PC-9 (cell line): Measurements from ENCODE around the gene SEMA3C. TPM values are rescaled to one million over a fixed set of nuclear protein-coding genes. Genes with fewer than 3 reads are reported as not detected.

Experiments used
- BruUV-seq: library from RNA; stranded (reverse); fragments of 400-500 nt; replicated peaks from 2 replicates; lab custom pipeline; 2021; lab: Mats Ljungman, UMichigan
- CTCF ChIA-PET: fragments of 300-600 bp; sonication (Branson Sonifier 250); formaldehyde crosslinking; loops from one replicate; lab custom pipeline; 2022; ENCODE audit warnings: antibody characterized with exemption; lab: Charles Lee
- POLR2A ChIA-PET: fragments of 300-600 bp; sonication (Branson Sonifier 250); formaldehyde crosslinking; loops from one replicate; lab custom pipeline; 2022; ENCODE audit warnings: antibody characterized with exemption; ENCODE audit not compliant: unreplicated experiment; lab: Charles Lee
- DNase-seq, 2 experiments: peaks; one replicate each; pipeline versions ENCODE4 v3.0.0 to v3.0.0-alpha.2; 2015 to 2022; ENCODE audit warnings: mixed read lengths in 1 of 2
- H2AFZ ChIP-seq: fragments of 200-600 bp; sonication (generic); 2 replicates; pipeline ENCODE4 v1.8.1; 2017; ENCODE audit warnings: antibody characterized with exemption
- H3F3A ChIP-seq: fragments of 200-600 bp; sonication (generic); 2 replicates; pipeline ENCODE4 v1.8.1; 2017; ENCODE audit warnings: antibody characterized with exemption, mild to moderate bottlenecking, low read depth; ENCODE audit not compliant: insufficient read depth
- H3K27ac ChIP-seq: fragments of 200-600 bp; sonication (generic); 2 replicates; pipeline ENCODE4 v1.6.1; 2016; ENCODE audit warnings: mixed run types
- H3K27me3 ChIP-seq: fragments of 200-600 bp; sonication (generic); 2 replicates; pipeline ENCODE4 v1.6.1; 2016; ENCODE audit warnings: low read depth, mixed run types; ENCODE audit not compliant: insufficient read depth
- H3K36me3 ChIP-seq: fragments of 200-600 bp; sonication (generic); 2 replicates; pipeline ENCODE4 v1.6.1; 2016; ENCODE audit warnings: low read depth, mixed run types
- H3K4me1 ChIP-seq: fragments of 200-600 bp; sonication (generic); replicated peaks from 2 replicates; pipeline ENCODE4 v1.6.1; 2016; ENCODE audit warnings: mixed run types; ENCODE audit not compliant: insufficient read depth
- H3K4me2 ChIP-seq: fragments of 200-600 bp; sonication (generic); 2 replicates; pipeline ENCODE4 v1.6.1; 2017; ENCODE audit warnings: mixed run types
- H3K4me3 ChIP-seq: fragments of 200-600 bp; sonication (generic); 2 replicates; pipeline ENCODE4 v1.6.1; 2016; ENCODE audit warnings: mixed run types
- H3K79me2 ChIP-seq: fragments of 200-600 bp; sonication (generic); 2 replicates; pipeline ENCODE4 v1.6.1; 2017; ENCODE audit warnings: low read depth, mixed run types
- H3K9me2 ChIP-seq: fragments of 200-600 bp; sonication (generic); 2 replicates; pipeline ENCODE4 v1.8.1; 2017; ENCODE audit warnings: mild to moderate bottlenecking; ENCODE audit not compliant: insufficient read depth
- H3K9me3 ChIP-seq: fragments of 200-600 bp; sonication (generic); 2 replicates; pipeline ENCODE4 v1.8.1; 2016; ENCODE audit warnings: low read depth; ENCODE audit not compliant: insufficient read depth
- H4K20me1 ChIP-seq: fragments of 200-600 bp; sonication (generic); 2 replicates; pipeline ENCODE4 v1.8.1; 2017; ENCODE audit not compliant: insufficient read depth
- CTCF ChIP-seq: fragments of 200-600 bp; sonication (generic); conservative IDR thresholded peaks from 2 replicates; pipeline ENCODE4 v1.6.1; 2017; ENCODE audit warnings: mixed run types, antibody characterized with exemption, mild to moderate bottlenecking, moderate library complexity
- EZH2 ChIP-seq: fragments of 200-600 bp; sonication (generic); IDR thresholded peaks from 2 replicates; pipeline ENCODE4 v1.8.0; 2017; ENCODE audit warnings: antibody characterized with exemption, low read depth
- intact Hi-C: fragments of 100-400 bp; cut with micrococcal nuclease; formaldehyde crosslinking; loops from one replicate; pipeline ENCODE4 v1.10.0; 2022; ENCODE audit not compliant: unreplicated experiment
- total RNA-seq: library from RNA; stranded (reverse); gene quantifications from 2 replicates; pipeline ENCODE4 v1.2.3, GENCODE V29; 2021

SEMA3C gene
- total RNA-seq, 1 experiment from 2014 or later, result 19.9 TPM

DNA sequence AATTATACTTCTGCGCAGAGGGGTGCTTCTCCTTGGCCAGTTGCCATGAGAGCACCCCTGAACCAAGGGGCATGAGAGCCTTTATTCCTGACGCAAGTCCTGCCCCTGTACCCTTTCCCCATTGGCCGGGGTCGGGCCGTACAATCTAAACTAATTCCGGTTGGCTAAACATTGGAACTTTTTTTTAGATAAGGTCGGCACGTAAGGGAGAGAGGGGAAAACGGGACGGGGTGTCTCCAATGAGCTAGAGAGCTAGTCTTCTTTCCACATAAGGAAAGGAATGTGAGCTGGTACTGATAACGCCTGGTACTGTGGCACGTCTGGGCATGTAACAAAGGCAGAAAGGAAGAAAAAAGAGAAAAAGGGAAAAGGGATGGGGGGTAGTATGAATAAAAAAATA, 183.5 kb downstream of the SEMA3C start:
- TF ChIP-seq CTCF, result no peak
- TF ChIP-seq EZH2, result no peak
- H3K36me3 ChIP-seq, result no peaks in the 10 kb centered on the region
- no peaks in the 10 kb centered on the region for H3K79me2 ChIP-seq
- BruUV-seq, result no TSS peak
- no peak overlapping the region for H3K27ac ChIP-seq
- no peaks in the 10 kb centered on the region for H3F3A ChIP-seq
- no peaks in the 10 kb centered on the region for H4K20me1 ChIP-seq
- no peak overlapping the region for H2AFZ ChIP-seq
- intact Hi-C loops, result no loop called here
- no peak overlapping the region for H3K4me2 ChIP-seq
- no peak overlapping the region for H3K4me3 ChIP-seq
- H3K9me3 ChIP-seq, result no peaks in the 10 kb centered on the region
- no peaks in the 10 kb centered on the region for H3K4me1 ChIP-seq
- no peak for DNase-seq
- ChIA-PET POLR2A (interaction anchor here (0.7 kb wide), 1 partner anchor 612 kb away, joined by 3 read pairs; no protein-coding TSS in a partner anchor), CTCF (no interaction called here)
- H3K9me2 ChIP-seq, result no peaks in the 10 kb centered on the region
- H3K27me3 ChIP-seq, result no peaks in the 10 kb centered on the region

DNA sequence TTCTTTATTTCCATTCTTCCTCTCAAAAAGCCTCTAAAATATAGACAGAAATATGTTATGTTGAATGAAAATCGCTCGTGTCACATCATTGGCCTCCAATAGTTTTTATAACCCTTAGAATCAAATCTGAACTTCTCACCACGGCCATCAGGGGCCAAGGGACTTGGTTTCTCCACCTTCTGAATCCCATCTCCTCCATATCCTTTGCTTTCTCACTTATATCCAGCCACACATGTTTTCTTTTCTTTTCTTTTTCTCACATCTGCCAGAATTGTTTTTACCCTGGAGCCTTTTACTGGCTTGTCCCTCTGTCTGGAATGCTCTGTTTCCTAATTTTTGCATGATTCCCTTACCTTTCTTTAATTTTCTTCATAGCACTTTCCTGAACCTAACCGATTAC, 184.8 kb downstream of the SEMA3C start:
- no peak overlapping the region for H2AFZ ChIP-seq
- no peak overlapping the region for H3K4me2 ChIP-seq
- no peaks in the 10 kb centered on the region for H4K20me1 ChIP-seq
- no peak overlapping the region for H3K27ac ChIP-seq
- no peaks in the 10 kb centered on the region for H3K9me2 ChIP-seq
- no peaks in the 10 kb centered on the region for H3F3A ChIP-seq
- no peaks in the 10 kb centered on the region for H3K79me2 ChIP-seq
- H3K4me3 ChIP-seq, result no peak overlapping the region
- ChIA-PET POLR2A (no interaction called here), CTCF (no interaction called here)
- intact Hi-C loops, result loop anchor here (5.0 kb wide), 1 partner anchor 37 kb away; no protein-coding TSS in a partner anchor
- 0 out of 2 replicates have a peak, but pooled peaks cover 7% of the 10 kb centered on the region for H3K4me1 ChIP-seq
- H3K27me3 ChIP-seq, result no peaks in the 10 kb centered on the region
- no peaks in the 10 kb centered on the region for H3K9me3 ChIP-seq
- no peak for TF ChIP-seq EZH2
- TF ChIP-seq CTCF, result no peak
- no TSS peak for BruUV-seq
- no peak for DNase-seq
- no peaks in the 10 kb centered on the region for H3K36me3 ChIP-seq

DNA sequence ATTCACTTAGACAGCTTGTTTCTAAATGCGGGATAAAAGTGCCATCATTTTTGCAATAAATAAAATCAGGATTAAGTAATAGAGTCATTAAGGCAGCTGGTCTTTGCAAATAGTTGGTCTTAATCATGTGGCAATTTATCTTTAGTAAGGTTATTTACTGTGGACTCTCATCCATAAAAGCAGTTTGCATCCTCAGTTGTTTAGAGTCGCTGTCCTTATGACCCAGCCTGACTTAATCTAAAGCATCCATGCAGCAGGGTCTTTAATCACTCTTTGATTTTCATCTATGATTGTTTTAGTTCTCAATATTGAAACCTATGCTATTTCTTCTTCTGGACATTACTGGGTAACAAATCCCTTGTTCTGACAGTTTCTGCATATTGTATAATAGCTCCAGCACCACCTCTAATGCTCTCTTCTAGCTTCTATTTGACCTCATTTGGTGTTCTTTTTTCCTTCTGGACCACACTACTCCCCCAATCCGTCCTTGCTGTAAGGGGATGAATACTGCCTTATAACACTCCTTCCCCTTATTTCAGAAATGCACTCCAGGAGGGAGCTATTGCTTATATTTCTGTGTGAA, 185.4 kb downstream of the SEMA3C start:
- Histone ChIP-seq H3K4me3 (no peak overlapping the region), H4K20me1 (no peaks in the 10 kb centered on the region), H3K27me3 (no peaks in the 10 kb centered on the region), H2AFZ (no peak overlapping the region), H3K79me2 (no peaks in the 10 kb centered on the region), H3K36me3 (no peaks in the 10 kb centered on the region), H3K9me3 (no peaks in the 10 kb centered on the region), H3K27ac (no peak overlapping the region), H3K4me2 (no peak overlapping the region), H3K9me2 (no peaks in the 10 kb centered on the region), H3F3A (no peaks in the 10 kb centered on the region), H3K4me1 (0 out of 2 replicates have a peak, but pooled peaks cover 7% of the 10 kb centered on the region)
- intact Hi-C loops, result loop anchor here (5.0 kb wide), 1 partner anchor 36 kb away; no protein-coding TSS in a partner anchor
- ChIA-PET CTCF (no interaction called here), POLR2A (no interaction called here)
- DNase-seq, result no peak
- BruUV-seq, result no TSS peak
- TF ChIP-seq CTCF (no peak), EZH2 (no peak)
